Effector memory CD8-positive, alpha-beta T cell (primary cell): Measurements from ENCODE around the gene SKAP1.
"Not testable (repeated sequence)": the region's sequence is repeated elsewhere in the genome, so short reads cannot be mapped to it uniquely, and the experiment has no call there.

Experiments
- ATAC-seq: fragments of 150-1000 bp; cut with Tn5 transposase; replicated peaks from 2 replicates; pipeline ENCODE4 v1.10.0; 2021; ENCODE audit warnings: mild to moderate bottlenecking, moderate library complexity
- DNase-seq, 3 experiments: peaks; one replicate each; pipeline ENCODE4 v3.0.0; 2021
- H3K27ac Mint-ChIP-seq, 2 donors: one replicate each; pipeline ENCODE4 v1.8.0; 2022; ENCODE audit warnings: mild to moderate bottlenecking in 2 of 2, mixed read lengths in 2 of 2, moderate library complexity in 2 of 2
- H3K27me3 Mint-ChIP-seq, 2 donors: one replicate each; pipeline ENCODE4 v1.8.0; 2022; ENCODE audit warnings: mixed read lengths in 2 of 2
- H3K36me3 Mint-ChIP-seq: one replicate; pipeline ENCODE4 v1.8.0; 2022; ENCODE audit warnings: mild to moderate bottlenecking, moderate library complexity, mixed read lengths; ENCODE audit not compliant: insufficient read depth
- H3K4me1 Mint-ChIP-seq, 2 donors: one replicate each; pipeline ENCODE4 v1.8.0; 2022; ENCODE audit warnings: low read depth in 2 of 2, mixed read lengths in 2 of 2
- H3K4me3 Mint-ChIP-seq, 2 donors: one replicate each; pipeline ENCODE4 v1.8.0; 2022; ENCODE audit warnings: mild to moderate bottlenecking in 2 of 2, mixed read lengths in 2 of 2, moderate library complexity in 2 of 2
- H3K9me3 Mint-ChIP-seq, 2 donors: one replicate each; pipeline ENCODE4 v1.8.0; 2022; ENCODE audit warnings: mixed read lengths in 2 of 2

The SKAP1 gene

GRCh38 chr17:48386826-48387225 is 43.2 kb downstream of the SKAP1 start:
- Mint-ChIP-seq H3K4me1 (peaks cover 26 to 53% of the 10 kb centered on the region in 2 donors), H3K36me3 (peaks cover 33% of the 10 kb centered on the region), H3K9me3 (no peaks in the 10 kb centered on the region), H3K27me3 (no peaks in the 10 kb centered on the region), H3K4me3 (no peak overlapping the region), H3K27ac (no peak overlapping the region)
- DNase-seq (no peak), ATAC-seq (no peak)

DNA sequence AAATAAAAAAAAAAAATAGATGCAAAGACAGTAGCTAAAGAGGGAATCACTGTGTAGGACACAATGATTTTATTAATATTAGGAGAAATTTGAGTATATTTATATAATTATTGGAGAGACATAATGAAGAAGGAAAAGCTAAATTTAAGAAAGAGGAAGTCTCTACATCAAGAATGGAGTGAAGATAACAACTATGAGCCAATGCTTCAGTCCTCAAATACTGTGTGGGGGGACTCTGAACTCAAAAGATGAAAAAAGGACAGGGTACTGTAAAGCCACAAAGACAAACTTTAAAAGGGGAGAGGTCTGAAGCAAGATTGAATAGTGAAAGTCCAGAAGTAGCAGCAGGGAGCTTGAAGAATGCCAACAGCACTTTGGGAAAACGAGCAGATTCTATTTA is 44.7 kb downstream of the SKAP1 start:
- H3K4me3 Mint-ChIP-seq: no peak overlapping the region
- H3K27me3 Mint-ChIP-seq: no peaks in the 10 kb centered on the region
- ATAC-seq (no peak), DNase-seq (no peak)
- peak overlapping the region in 1 of 2 donors; percentile 47 for H3K27ac Mint-ChIP-seq
- peaks cover 28 to 53% of the 10 kb centered on the region in 2 donors for H3K4me1 Mint-ChIP-seq
- no peaks in the 10 kb centered on the region for H3K9me3 Mint-ChIP-seq
- H3K36me3 Mint-ChIP-seq: peaks cover 21% of the 10 kb centered on the region

DNA sequence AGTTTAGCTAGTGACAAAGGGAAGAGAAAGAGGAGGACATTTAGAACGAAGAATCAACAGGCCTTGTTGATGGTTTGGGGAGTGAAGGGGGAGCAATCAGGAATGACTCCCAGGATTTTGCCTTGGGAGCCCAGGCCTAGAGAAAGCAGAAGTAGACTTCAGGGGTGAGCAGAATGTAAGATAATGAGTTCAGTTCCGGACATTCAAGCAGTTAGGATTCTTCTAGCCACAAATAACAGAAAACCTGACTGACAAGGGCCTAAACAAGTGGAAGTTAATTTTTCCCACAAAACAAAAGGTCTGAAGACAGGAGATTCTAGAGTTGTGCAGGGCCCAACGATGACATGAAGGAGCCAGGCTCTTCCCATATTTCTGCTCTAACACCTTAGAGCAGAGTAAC is 45.9 kb downstream of the SKAP1 start:
- ATAC-seq: no peak

DNA sequence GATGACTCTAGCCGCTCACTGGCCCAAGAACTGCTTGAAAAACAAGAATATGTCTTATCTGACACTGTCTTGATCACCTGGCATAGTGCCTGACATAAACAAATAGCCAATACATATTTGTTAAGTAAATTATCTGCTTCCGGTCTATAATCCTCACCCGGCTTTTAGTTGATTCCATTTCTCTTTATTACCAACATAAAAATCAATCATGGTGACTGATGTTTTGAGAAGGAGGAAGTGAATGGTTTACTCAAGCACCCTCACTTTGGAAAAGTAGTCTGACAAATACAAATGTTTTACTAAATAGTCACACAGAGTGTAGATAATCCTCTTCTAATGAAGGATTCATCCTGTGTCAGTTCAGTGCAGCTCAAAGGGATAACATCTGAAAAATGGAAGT is 47.0 kb downstream of the SKAP1 start:
- no peaks in the 10 kb centered on the region for H3K9me3 Mint-ChIP-seq
- H3K27me3 Mint-ChIP-seq: no peaks in the 10 kb centered on the region
- ATAC-seq (no peak), DNase-seq (no peak)
- no peak overlapping the region for H3K4me3 Mint-ChIP-seq
- peaks cover 17% of the 10 kb centered on the region for H3K36me3 Mint-ChIP-seq
- peaks cover 23 to 48% of the 10 kb centered on the region in 2 donors for H3K4me1 Mint-ChIP-seq
- H3K27ac Mint-ChIP-seq: peak overlapping the region in 1 of 2 donors; percentile 35

More for the DNA sequence above, 45.9 kb downstream of the SKAP1 start:
- Mint-ChIP-seq H3K27me3 (no peaks in the 10 kb centered on the region), H3K27ac (peak overlapping the region in 1 of 2 donors; percentile 52), H3K9me3 (no peaks in the 10 kb centered on the region), H3K4me3 (no peak overlapping the region), H3K4me1 (peaks cover 25 to 49% of the 10 kb centered on the region in 2 donors), H3K36me3 (peaks cover 17% of the 10 kb centered on the region)
- DNase-seq: no peak

DNA sequence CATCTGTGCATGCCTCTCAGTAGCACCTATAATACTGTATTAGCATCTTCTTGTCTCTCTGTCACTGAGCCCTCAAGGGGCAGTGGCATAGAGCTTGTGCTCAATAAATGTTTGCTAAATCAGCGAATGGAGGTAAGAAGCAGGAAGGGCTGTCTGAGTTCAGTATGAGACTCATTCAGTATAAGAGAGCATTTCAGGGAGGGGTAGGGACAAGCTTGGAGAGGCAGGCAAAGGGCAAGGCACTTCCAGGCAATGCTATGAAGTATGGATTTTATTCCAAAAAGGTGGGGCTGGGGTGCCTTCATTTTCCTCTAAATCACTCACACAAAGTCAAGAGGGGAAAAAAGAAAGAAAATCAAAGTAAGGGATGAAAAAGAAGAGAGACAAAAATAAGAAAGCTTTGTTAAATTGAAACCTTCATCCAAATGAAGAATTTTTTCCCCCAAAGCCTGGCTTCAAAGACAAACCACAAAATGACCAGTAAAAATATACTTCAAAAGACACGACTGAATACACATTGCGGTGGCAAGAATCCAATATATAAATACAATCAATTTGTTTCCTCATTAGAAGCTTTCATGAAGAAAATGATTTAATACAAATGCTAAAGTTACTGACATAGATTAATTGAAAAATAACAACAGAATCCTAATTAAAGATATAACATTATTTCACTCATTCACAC is 51.2 kb downstream of the SKAP1 start:
- peaks cover 12 to 17% of the 10 kb centered on the region in 2 donors for H3K4me1 Mint-ChIP-seq
- H3K4me3 Mint-ChIP-seq: no peak overlapping the region
- peaks cover 8% of the 10 kb centered on the region for H3K36me3 Mint-ChIP-seq
- DNase-seq (no peak), ATAC-seq (no peak)
- no peak overlapping the region for H3K27ac Mint-ChIP-seq
- H3K27me3 Mint-ChIP-seq: no peaks in the 10 kb centered on the region
- H3K9me3 Mint-ChIP-seq: no peaks in the 10 kb centered on the region

DNA sequence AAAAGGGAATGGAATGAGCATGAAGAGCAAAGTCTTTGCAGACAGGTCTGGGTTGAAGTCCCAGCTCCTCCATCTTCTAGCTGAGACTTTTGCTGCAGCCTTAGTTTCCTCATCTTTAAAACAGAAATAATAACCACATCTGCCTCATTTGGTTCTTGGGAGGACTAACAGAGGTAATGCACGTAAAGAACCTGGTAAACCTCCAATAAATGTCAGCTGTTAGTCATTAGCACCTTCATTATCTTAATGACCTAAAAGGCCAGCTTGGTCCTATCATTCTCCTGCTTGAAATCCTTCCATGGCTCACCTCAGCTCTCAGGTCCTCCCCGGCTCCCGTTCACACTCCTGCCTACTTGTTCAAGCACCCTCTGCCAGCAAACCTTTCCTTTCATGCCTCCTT is 51.8 kb downstream of the SKAP1 start:
- ATAC-seq (no peak), DNase-seq (no peak)
- Mint-ChIP-seq H3K4me3 (no peak overlapping the region), H3K9me3 (no peaks in the 10 kb centered on the region), H3K36me3 (peaks cover 4% of the 10 kb centered on the region), H3K27me3 (no peaks in the 10 kb centered on the region), H3K4me1 (peaks cover 14 to 16% of the 10 kb centered on the region in 2 donors), H3K27ac (no peak overlapping the region)

DNA sequence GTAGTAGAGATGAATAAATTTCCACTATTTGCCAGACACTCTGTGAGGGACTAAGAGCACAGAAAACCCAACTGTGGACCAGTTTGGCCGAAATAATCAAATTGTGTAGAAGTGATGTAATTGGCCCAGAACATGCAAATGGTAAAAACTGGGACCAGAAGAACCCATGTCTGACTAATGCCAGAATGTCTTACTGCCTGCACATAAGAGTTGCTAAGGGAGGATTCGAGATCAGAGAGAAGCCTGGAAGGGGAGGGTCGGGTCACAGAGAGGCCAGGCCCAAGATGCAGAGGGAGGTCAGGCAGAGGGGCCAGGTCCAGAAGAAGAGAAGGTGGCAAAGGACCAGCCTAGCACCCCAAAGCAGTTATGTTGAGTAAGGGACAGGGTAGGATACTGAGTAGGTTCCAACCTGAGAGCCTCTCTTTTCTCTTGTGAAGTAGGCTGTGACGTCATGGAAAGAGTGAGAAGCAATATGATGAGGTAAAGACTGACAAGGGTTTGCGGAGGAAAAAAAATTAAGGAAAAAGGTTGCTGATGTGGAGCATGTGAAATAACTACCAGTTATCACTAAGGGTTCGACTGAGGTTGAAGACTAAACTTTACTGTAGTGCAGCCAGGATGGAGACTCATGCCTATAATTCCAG is 53.2 kb downstream of the SKAP1 start:
- ATAC-seq (no peak), DNase-seq (no peak)
- no peak overlapping the region for H3K4me3 Mint-ChIP-seq
- no peak overlapping the region for H3K27ac Mint-ChIP-seq
- peaks cover 13 to 20% of the 10 kb centered on the region in 2 donors for H3K4me1 Mint-ChIP-seq
- H3K36me3 Mint-ChIP-seq: peaks cover 4% of the 10 kb centered on the region
- H3K9me3 Mint-ChIP-seq: no peaks in the 10 kb centered on the region
- no peaks in the 10 kb centered on the region for H3K27me3 Mint-ChIP-seq

- no peak for DNase-seq
- no peak for ATAC-seq
- Mint-ChIP-seq H3K36me3 (peaks cover 6% of the 10 kb centered on the region), H3K9me3 (no peaks in the 10 kb centered on the region), H3K4me1 (peaks cover 14 to 23% of the 10 kb centered on the region in 2 donors), H3K4me3 (no peak overlapping the region), H3K27ac (no peak overlapping the region), H3K27me3 (no peaks in the 10 kb centered on the region)
These were observed 54.7 kb downstream of the SKAP1 start for GRCh38 chr17:48375356-48375755.

DNA sequence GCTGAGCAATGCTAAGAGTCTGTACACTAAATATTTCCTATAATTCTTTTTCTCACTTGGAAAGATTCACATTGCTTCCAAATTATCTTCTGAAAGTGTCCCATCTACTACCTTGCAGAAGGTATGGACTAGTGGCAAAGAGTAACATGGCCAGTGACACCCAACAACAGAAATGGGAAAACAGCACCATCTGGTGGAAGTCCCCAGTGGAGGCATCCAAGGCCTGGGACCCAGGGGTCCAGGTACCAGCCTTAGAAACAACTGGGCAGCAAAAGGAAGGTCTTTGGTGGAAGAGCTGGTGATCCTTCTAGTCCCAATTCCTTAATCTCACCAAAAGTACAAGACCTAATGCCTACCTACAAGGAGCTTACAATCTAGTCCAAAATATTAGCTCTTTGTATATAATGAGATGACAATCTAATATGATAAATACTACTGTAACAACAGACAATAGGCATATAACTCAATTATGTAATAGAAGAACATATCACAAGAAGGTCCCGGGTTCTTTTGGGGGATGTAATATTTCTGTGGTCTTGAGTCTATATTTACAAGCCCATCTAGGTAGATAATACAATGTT is 55.3 kb downstream of the SKAP1 start:
- peaks cover 8% of the 10 kb centered on the region for H3K36me3 Mint-ChIP-seq
- no peaks in the 10 kb centered on the region for H3K9me3 Mint-ChIP-seq
- ATAC-seq (peak; percentile 72), DNase-seq (peak; percentile 23 to 36 (median 26))
- H3K27me3 Mint-ChIP-seq: no peaks in the 10 kb centered on the region
- peak overlapping the region in 1 of 2 donors; percentile 41 for H3K4me3 Mint-ChIP-seq
- peak overlapping the region; percentile 26 to 52 for H3K27ac Mint-ChIP-seq
- peaks cover 14 to 25% of the 10 kb centered on the region in 2 donors for H3K4me1 Mint-ChIP-seq

DNA sequence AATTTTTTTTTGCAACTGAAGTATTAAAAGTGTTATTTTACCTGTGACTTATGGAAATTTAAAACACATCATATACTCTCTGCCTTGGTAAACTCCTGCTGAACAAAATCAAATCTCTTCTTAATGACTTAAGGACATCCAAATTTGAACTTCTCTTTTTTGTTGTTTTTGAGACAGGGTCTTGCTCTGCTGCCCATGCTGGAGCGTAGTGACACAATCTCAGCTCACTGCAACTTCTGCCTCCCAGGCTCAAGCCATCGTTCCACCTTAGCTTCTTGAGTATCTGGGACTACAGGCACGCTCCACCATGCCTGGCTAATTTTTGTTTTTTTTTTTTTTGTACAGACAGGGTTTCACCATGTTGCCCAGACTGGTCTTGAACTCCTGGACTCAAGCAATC is 56.1 kb downstream of the SKAP1 start:
- no peak for DNase-seq
- no peak for ATAC-seq
- Mint-ChIP-seq H3K27me3 (no peaks in the 10 kb centered on the region), H3K36me3 (peaks cover 8% of the 10 kb centered on the region), H3K9me3 (no peaks in the 10 kb centered on the region), H3K27ac (peak overlapping the region; percentile 26 to 80), H3K4me1 (peaks cover 16 to 25% of the 10 kb centered on the region in 2 donors), H3K4me3 (peak overlapping the region; percentile 39 to 41)

- peaks cover 13% of the 10 kb centered on the region for H3K36me3 Mint-ChIP-seq
- peak overlapping the region; percentile 41 to 48 for H3K4me3 Mint-ChIP-seq
- no peak for DNase-seq
- H3K27me3 Mint-ChIP-seq: no peaks in the 10 kb centered on the region
- H3K9me3 Mint-ChIP-seq: no peaks in the 10 kb centered on the region
- peaks cover 17 to 27% of the 10 kb centered on the region in 2 donors for H3K4me1 Mint-ChIP-seq
- ATAC-seq: peak; percentile 56
- peak overlapping the region; percentile 80 to 83 for H3K27ac Mint-ChIP-seq
These were observed 56.7 kb downstream of the SKAP1 start for GRCh38 chr17:48373130-48373830.

GRCh38 chr17:48368967-48369366 is 61.0 kb downstream of the SKAP1 start:
- H3K4me3 Mint-ChIP-seq, H3K9me3 Mint-ChIP-seq, ATAC-seq, H3K27me3 Mint-ChIP-seq, H3K27ac Mint-ChIP-seq, DNase-seq: not testable (repeated sequence)
- peaks cover 30 to 38% of the 10 kb centered on the region in 2 donors for H3K4me1 Mint-ChIP-seq
- peaks cover 29% of the 10 kb centered on the region for H3K36me3 Mint-ChIP-seq

- no peaks in the 10 kb centered on the region for H3K27me3 Mint-ChIP-seq
- no peaks in the 10 kb centered on the region for H3K9me3 Mint-ChIP-seq
- peaks cover 29% of the 10 kb centered on the region for H3K36me3 Mint-ChIP-seq
- DNase-seq: no peak
- peak overlapping the region; percentile 42 to 73 for H3K27ac Mint-ChIP-seq
- peaks cover 26 to 39% of the 10 kb centered on the region in 2 donors for H3K4me1 Mint-ChIP-seq
- no peak for ATAC-seq
- no peak overlapping the region for H3K4me3 Mint-ChIP-seq
These were observed 61.6 kb downstream of the SKAP1 start for GRCh38 chr17:48368352-48368908.
